DLD1 (cell line): ENCODE measurements around the gene CYP4F11.
"Not testable (repeated sequence)": the region's sequence is repeated elsewhere in the genome, so short reads cannot be mapped to it uniquely, and the experiment has no call there.

Experiments used
- in situ Hi-C: cut with HindIII; loops from 2 replicates; pipeline ENCODE4 v1.10.0; 2017; ENCODE audit warnings: low sequenced_read_pairs

The CYP4F11 gene

GRCh38 chr19:15885919-15886318 lies 48.4 kb downstream of the CYP4F11 start:
- in situ Hi-C loops, result no loop called here

GRCh38 chr19:15885167-15885566 lies 49.2 kb downstream of the CYP4F11 start:
- in situ Hi-C loops, result no loop called here

GRCh38 chr19:15883329-15883728 lies 51.0 kb downstream of the CYP4F11 start:
- in situ Hi-C loops, result not testable (repeated sequence)

GRCh38 chr19:15874821-15875474 lies 59.4 kb downstream of the CYP4F11 start:
- in situ Hi-C loops, result no loop called here

GRCh38 chr19:15873771-15874170 lies 60.6 kb downstream of the CYP4F11 start:
- in situ Hi-C loops, result not testable (repeated sequence)

- in situ Hi-C loops, result no loop called here
Measured at GRCh38 chr19:15871570-15871969, 62.8 kb downstream of the CYP4F11 start.

GRCh38 chr19:15869873-15870272 lies 64.5 kb downstream of the CYP4F11 start:
- in situ Hi-C loops, result no loop called here

- in situ Hi-C loops, result no loop called here
Measured at GRCh38 chr19:15869109-15869555, 65.2 kb downstream of the CYP4F11 start.

- in situ Hi-C loops, result no loop called here
Measured at GRCh38 chr19:15866636-15867035, 67.7 kb downstream of the CYP4F11 start.

- in situ Hi-C loops, result no loop called here
Measured at GRCh38 chr19:15864824-15865223, 69.5 kb downstream of the CYP4F11 start.

GRCh38 chr19:15863272-15863671 lies 71.1 kb downstream of the CYP4F11 start:
- in situ Hi-C loops, result no loop called here

- in situ Hi-C loops, result no loop called here
Measured at GRCh38 chr19:15862444-15862843, 71.9 kb downstream of the CYP4F11 start.
